HEK293 (cell line): ENCODE results near the gene LRRC4C.

Experiments used
- HOXA7 ChIP-seq: sonication (generic); formaldehyde crosslinking; IDR thresholded peaks from 2 replicates; pipeline ENCODE4 v1.8.1; 2022; ENCODE audit warnings: missing genetic modification reagents, borderline replicate concordance
- SCRT1 ChIP-seq: fragments of 450-650 bp; formaldehyde crosslinking; IDR thresholded peaks from 2 replicates; pipeline ENCODE4 v1.5.1; 2016; ENCODE audit warnings: missing biosample characterization, missing genetic modification characterization, borderline replicate concordance
- SETDB1 ChIP-seq: IDR thresholded peaks from one replicate; pipeline ENCODE4 v1.6.1; 2017; ENCODE audit warnings: mild to moderate bottlenecking, low read length, moderate library complexity, mixed read lengths; ENCODE audit not compliant: insufficient read length
- ZBTB1 ChIP-seq: fragments of 450-650 bp; formaldehyde crosslinking; IDR thresholded peaks from 2 replicates; pipeline ENCODE4 v1.5.1; 2016; ENCODE audit warnings: missing biosample characterization, missing genetic modification characterization
- ZNF248 ChIP-seq: fragments of 450-650 bp; formaldehyde crosslinking; IDR thresholded peaks from 2 replicates; pipeline ENCODE4 v1.5.1; 2017; ENCODE audit warnings: missing biosample characterization, missing genetic modification characterization
- ZNF514 ChIP-seq: fragments of 450-650 bp; formaldehyde crosslinking; IDR thresholded peaks from 2 replicates; pipeline ENCODE4 v1.5.1; 2016; ENCODE audit warnings: missing biosample characterization, missing genetic modification characterization
- ZNF521 ChIP-seq: fragments of 450-650 bp; formaldehyde crosslinking; IDR thresholded peaks from 2 replicates; pipeline ENCODE4 v1.5.1; 2017; ENCODE audit warnings: missing biosample characterization, mild to moderate bottlenecking, missing genetic modification characterization
- ZNF776 ChIP-seq: fragments of 450-650 bp; formaldehyde crosslinking; IDR thresholded peaks from 2 replicates; pipeline ENCODE4 v1.5.0; 2017; ENCODE audit warnings: missing biosample characterization, missing genetic modification characterization, borderline replicate concordance
- ZSCAN30 ChIP-seq: fragments of 450-650 bp; IDR thresholded peaks from 2 replicates; pipeline ENCODE4 v1.5.1; 2018; ENCODE audit warnings: missing biosample characterization, mild to moderate bottlenecking, missing genetic modification characterization, moderate library complexity
- TF ChIP-seq, protein P1 (sequence below): fragments of 450-650 bp; formaldehyde crosslinking; IDR thresholded peaks from 2 replicates; pipeline ENCODE4 v1.5.1; 2016; ENCODE audit warnings: missing biosample characterization, missing genetic modification characterization
- TF ChIP-seq, protein P2 (sequence below): fragments of 450-650 bp; formaldehyde crosslinking; IDR thresholded peaks from 2 replicates; pipeline ENCODE4 v1.5.1; 2016; ENCODE audit warnings: missing biosample characterization, missing genetic modification characterization

DNA sequence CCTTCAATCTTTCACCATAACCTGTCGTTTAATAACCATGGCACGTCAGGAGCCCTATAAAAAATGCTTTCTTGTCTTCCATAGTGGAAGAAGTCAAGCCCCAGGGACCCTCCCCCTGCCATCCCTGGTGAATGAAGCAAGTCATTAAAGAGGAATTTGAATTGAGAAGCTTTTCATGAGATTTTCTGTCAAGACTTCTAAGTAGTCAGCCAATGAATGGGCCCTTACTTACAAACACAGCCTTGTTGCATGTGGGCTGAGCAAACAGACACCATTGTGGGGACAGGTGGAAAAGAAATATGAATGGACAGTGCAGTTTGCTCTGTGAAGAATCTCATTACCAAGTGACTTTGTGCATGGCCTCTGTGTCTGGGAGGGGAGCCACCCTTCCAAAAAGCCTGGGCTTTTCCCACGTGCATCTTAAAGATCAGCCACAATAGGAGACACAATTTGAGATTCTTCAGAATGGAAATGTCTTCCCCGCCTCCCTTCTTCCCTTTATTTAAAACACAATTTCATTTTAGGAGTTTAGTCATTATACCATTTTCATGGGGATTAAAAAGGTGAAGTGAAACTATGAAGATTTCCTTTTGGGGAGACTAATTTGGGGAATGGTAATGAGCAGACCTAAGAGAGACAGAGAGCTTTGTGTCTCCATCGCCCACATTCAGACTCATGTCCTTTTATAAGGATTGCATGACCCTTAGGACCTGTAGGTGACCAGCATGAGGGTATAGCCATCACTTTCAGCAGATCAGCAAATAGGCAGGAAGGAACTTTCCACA lies 152.0 kb downstream of the LRRC4C start:
- TF ChIP-seq, protein P1, sequence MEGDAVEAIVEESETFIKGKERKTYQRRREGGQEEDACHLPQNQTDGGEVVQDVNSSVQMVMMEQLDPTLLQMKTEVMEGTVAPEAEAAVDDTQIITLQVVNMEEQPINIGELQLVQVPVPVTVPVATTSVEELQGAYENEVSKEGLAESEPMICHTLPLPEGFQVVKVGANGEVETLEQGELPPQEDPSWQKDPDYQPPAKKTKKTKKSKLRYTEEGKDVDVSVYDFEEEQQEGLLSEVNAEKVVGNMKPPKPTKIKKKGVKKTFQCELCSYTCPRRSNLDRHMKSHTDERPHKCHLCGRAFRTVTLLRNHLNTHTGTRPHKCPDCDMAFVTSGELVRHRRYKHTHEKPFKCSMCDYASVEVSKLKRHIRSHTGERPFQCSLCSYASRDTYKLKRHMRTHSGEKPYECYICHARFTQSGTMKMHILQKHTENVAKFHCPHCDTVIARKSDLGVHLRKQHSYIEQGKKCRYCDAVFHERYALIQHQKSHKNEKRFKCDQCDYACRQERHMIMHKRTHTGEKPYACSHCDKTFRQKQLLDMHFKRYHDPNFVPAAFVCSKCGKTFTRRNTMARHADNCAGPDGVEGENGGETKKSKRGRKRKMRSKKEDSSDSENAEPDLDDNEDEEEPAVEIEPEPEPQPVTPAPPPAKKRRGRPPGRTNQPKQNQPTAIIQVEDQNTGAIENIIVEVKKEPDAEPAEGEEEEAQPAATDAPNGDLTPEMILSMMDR (tag by site-specific recombination) = no peak
- TF ChIP-seq ZNF514 (tag by site-specific recombination) = no peak
- TF ChIP-seq SETDB1 = no peak
- TF ChIP-seq ZBTB1 (tag by site-specific recombination) = no peak
- TF ChIP-seq HOXA7 (CRISPR knock-in tag) = no peak
- no peak for TF ChIP-seq ZNF776 (tag by site-specific recombination)
- no peak for TF ChIP-seq ZNF521 (tag by site-specific recombination)
- TF ChIP-seq ZSCAN30 = no peak
- no peak for TF ChIP-seq SCRT1
- TF ChIP-seq, protein P2, sequence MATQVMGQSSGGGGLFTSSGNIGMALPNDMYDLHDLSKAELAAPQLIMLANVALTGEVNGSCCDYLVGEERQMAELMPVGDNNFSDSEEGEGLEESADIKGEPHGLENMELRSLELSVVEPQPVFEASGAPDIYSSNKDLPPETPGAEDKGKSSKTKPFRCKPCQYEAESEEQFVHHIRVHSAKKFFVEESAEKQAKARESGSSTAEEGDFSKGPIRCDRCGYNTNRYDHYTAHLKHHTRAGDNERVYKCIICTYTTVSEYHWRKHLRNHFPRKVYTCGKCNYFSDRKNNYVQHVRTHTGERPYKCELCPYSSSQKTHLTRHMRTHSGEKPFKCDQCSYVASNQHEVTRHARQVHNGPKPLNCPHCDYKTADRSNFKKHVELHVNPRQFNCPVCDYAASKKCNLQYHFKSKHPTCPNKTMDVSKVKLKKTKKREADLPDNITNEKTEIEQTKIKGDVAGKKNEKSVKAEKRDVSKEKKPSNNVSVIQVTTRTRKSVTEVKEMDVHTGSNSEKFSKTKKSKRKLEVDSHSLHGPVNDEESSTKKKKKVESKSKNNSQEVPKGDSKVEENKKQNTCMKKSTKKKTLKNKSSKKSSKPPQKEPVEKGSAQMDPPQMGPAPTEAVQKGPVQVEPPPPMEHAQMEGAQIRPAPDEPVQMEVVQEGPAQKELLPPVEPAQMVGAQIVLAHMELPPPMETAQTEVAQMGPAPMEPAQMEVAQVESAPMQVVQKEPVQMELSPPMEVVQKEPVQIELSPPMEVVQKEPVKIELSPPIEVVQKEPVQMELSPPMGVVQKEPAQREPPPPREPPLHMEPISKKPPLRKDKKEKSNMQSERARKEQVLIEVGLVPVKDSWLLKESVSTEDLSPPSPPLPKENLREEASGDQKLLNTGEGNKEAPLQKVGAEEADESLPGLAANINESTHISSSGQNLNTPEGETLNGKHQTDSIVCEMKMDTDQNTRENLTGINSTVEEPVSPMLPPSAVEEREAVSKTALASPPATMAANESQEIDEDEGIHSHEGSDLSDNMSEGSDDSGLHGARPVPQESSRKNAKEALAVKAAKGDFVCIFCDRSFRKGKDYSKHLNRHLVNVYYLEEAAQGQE (tag by site-specific recombination) = no peak
- TF ChIP-seq ZNF248 (tag by site-specific recombination) = no peak
